ENCODE data around the gene PPP1R1B. TPM values are rescaled to one million over a fixed set of nuclear protein-coding genes. Genes with fewer than 3 reads are reported as not detected.

The PPP1R1B gene
- total and polyA plus RNA-seq, 2 donors from 2014 or later = 22.9 to 31.1 TPM

DNA sequence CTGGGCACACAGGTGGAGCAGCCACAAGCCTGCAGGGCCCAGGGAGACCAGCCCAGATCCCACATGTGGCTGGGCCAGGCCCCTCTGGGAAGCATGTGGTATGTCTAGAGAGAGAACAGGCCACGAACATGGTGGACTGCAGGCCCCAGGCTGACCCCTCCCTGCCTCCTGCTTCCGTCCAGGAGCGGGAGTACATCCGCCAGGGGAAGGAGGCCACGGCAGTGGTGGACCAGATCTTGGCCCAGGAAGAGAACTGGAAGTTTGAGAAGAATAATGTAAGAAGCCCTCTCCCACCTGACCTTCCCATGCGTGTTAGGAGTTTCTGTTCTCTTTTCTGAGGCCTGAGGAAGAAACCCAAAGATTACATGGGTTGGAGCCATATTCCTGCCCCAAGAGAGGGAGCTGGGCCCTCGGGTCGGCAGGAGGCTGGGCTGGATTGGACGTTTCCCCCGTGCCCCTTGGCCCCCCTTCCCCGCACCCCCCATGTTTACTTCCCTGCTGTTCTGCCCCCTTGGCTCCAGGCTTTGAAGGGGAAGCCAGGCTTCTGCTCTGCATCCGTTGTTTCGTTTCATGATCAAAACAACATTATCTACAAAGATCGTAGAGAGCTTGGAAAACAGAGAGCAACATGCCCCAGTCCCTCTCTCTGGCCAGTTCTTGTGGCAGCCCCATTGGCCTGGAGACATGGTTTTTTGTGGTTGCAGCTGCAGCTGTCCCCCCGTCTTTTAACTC lies 32.7 kb downstream of the PPP1R1B start:
- no peak for FAIRE-seq

DNA sequence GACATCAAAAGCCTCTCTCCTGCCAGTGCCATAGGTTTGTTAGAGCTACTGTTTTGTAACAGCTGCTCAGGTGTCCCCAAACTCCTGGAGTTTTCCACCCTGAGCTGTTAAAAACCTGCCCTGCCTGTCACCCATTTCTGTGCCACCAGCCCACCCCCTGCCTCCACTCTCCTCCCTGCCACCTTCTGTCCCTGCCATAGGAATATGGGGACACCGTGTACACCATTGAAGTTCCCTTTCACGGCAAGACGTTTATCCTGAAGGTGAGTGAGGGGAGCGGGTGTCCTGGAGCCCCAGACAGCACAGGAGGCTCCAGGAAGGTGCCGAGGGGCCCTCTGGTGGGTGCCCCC lies 33.2 kb downstream of the PPP1R1B start:
- Histone ChIP-seq H3K27ac (ENCODE audit: low read depth in 2 of 2, low read length in 2 of 2) (peak overlapping the region in 1 of 2 donors; percentile 22), H3K4me3 (ENCODE audit: low read length in 3 of 3) (no peak overlapping the region), H3K9ac (ENCODE audit: low read length in 3 of 3) (no peak overlapping the region), H3K9me3 (ENCODE audit: control insufficient read depth in 2 of 3, insufficient read depth in 1 of 3, low read length in 3 of 3) (no peaks in the 10 kb centered on the region), H3K4me1 (ENCODE audit: control insufficient read depth in 2 of 3, insufficient read depth in 2 of 3, low read depth in 1 of 3, low read length in 3 of 3) (peaks cover 0 to 28% (median 13%) of the 10 kb centered on the region in 3 donors), H3K36me3 (ENCODE audit: control insufficient read depth in 2 of 3, insufficient read depth in 3 of 3, low read length in 3 of 3) (peaks cover 0 to 18% (median 6%) of the 10 kb centered on the region in 3 donors), H3K27me3 (ENCODE audit: control insufficient read depth, insufficient read depth, low read length) (no peaks in the 10 kb centered on the region)
- FAIRE-seq (no peak), DNase-seq (no peak)
- intact Hi-C loops (cut with DNase I) = no loop called here
- TF ChIP-seq, protein P1, sequence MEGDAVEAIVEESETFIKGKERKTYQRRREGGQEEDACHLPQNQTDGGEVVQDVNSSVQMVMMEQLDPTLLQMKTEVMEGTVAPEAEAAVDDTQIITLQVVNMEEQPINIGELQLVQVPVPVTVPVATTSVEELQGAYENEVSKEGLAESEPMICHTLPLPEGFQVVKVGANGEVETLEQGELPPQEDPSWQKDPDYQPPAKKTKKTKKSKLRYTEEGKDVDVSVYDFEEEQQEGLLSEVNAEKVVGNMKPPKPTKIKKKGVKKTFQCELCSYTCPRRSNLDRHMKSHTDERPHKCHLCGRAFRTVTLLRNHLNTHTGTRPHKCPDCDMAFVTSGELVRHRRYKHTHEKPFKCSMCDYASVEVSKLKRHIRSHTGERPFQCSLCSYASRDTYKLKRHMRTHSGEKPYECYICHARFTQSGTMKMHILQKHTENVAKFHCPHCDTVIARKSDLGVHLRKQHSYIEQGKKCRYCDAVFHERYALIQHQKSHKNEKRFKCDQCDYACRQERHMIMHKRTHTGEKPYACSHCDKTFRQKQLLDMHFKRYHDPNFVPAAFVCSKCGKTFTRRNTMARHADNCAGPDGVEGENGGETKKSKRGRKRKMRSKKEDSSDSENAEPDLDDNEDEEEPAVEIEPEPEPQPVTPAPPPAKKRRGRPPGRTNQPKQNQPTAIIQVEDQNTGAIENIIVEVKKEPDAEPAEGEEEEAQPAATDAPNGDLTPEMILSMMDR (IDR thresholded peaks at IDR 0.05; ENCODE audit: borderline replicate concordance, extremely low read depth, insufficient read depth) = no peak

More for the DNA sequence above, 32.7 kb downstream of the PPP1R1B start:
- Histone ChIP-seq H3K36me3 (ENCODE audit: control insufficient read depth in 2 of 3, insufficient read depth in 3 of 3, low read length in 3 of 3) (peaks cover 0 to 18% (median 6%) of the 10 kb centered on the region in 3 donors), H3K27me3 (ENCODE audit: control insufficient read depth, insufficient read depth, low read length) (no peaks in the 10 kb centered on the region), H3K9me3 (ENCODE audit: control insufficient read depth in 2 of 3, insufficient read depth in 1 of 3, low read length in 3 of 3) (no peaks in the 10 kb centered on the region), H3K4me3 (ENCODE audit: low read length in 3 of 3) (no peak overlapping the region), H3K4me1 (ENCODE audit: control insufficient read depth in 2 of 3, insufficient read depth in 2 of 3, low read depth in 1 of 3, low read length in 3 of 3) (peaks cover 0 to 24% (median 9%) of the 10 kb centered on the region in 3 donors), H3K27ac (ENCODE audit: low read depth in 2 of 2, low read length in 2 of 2) (peak overlapping the region in 1 of 2 donors; percentile 10), H3K9ac (ENCODE audit: low read length in 3 of 3) (no peak overlapping the region)
- intact Hi-C loops (cut with DNase I) = no loop called here
- DNase-seq = peak in 1 of 5 donors; percentile 71
- TF ChIP-seq, protein P1 (IDR thresholded peaks at IDR 0.05; ENCODE audit: borderline replicate concordance, extremely low read depth, insufficient read depth) = no peak

DNA sequence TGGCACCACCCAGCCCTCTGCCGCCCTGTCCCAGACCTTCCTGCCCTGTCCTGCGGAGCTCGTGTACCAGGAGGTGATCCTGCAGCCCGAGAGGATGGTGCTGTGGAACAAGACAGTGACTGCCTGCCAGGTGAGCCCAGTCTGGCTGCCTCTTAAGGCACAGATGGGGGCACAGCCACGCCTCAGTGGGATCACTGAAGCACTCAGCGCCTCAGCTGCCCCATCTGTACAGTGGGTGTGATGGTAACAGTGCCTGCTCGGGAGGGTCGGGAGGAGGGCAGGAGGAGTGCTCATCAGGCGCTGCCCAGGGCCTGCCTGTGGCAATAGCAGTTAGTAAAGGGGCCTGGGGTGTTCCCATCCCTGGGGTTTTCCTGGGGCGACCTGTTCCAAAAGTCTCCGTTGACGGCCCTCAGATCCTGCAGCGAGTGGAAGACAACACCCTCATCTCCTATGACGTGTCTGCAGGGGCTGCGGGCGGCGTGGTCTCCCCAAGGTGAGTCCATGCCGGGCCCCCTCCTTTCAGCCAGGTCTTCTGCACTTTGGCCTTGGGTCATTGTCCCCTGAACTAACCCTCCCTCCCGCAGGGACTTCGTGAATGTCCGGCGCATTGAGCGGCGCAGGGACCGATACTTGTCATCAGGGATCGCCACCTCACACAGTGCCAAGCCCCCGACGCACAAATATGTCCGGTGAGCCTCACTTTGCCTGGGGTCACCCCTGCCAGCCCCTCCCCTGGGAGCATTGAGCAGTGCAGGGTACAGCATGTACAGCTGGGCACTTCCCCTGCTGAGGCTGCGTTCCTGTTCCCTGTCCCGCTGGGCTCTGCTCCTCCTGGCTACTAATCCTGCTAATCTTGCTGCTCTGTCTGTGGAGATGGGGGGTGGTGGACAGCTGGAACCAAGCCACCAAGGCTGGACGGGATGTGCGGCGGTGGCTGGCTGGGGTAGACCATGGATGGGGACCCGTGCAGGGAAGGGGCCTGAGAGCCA lies 33.9 kb downstream of the PPP1R1B start:
- H3K4me3 ChIP-seq (ENCODE audit: low read length in 3 of 3) = no peak overlapping the region
- TF ChIP-seq, protein P1 (IDR thresholded peaks at IDR 0.05; ENCODE audit: borderline replicate concordance, extremely low read depth, insufficient read depth) = no peak
- H3K27ac ChIP-seq (ENCODE audit: low read depth in 2 of 2, low read length in 2 of 2) = peak overlapping the region; percentile 20 to 22
- no peak overlapping the region for H3K9ac ChIP-seq (ENCODE audit: low read length in 3 of 3)
- H3K9me3 ChIP-seq (ENCODE audit: control insufficient read depth in 2 of 3, insufficient read depth in 1 of 3, low read length in 3 of 3) = no peaks in the 10 kb centered on the region
- H3K27me3 ChIP-seq (ENCODE audit: control insufficient read depth, insufficient read depth, low read length) = no peaks in the 10 kb centered on the region
- DNase-seq (peak in 1 of 5 donors; percentile 70), FAIRE-seq (no peak)
- intact Hi-C loops (cut with DNase I) = no loop called here
- H3K36me3 ChIP-seq (ENCODE audit: control insufficient read depth in 2 of 3, insufficient read depth in 3 of 3, low read length in 3 of 3) = peaks cover 0 to 18% (median 6%) of the 10 kb centered on the region in 3 donors
- peaks cover 0 to 30% (median 13%) of the 10 kb centered on the region in 3 donors for H3K4me1 ChIP-seq (ENCODE audit: control insufficient read depth in 2 of 3, insufficient read depth in 2 of 3, low read depth in 1 of 3, low read length in 3 of 3)
